HG02840 (cell line): ENCODE data around the gene DCHS2.

Source experiments
- ATAC-seq: cut with Tn5 transposase; IDR thresholded peaks from one replicate; pipeline ENCODE4 v1.9.1; 2021; ENCODE audit warnings: mild to moderate bottlenecking, moderate library complexity, moderate number of reproducible peaks; ENCODE audit not compliant: unreplicated experiment, low FRiP score

Gene DCHS2

DNA sequence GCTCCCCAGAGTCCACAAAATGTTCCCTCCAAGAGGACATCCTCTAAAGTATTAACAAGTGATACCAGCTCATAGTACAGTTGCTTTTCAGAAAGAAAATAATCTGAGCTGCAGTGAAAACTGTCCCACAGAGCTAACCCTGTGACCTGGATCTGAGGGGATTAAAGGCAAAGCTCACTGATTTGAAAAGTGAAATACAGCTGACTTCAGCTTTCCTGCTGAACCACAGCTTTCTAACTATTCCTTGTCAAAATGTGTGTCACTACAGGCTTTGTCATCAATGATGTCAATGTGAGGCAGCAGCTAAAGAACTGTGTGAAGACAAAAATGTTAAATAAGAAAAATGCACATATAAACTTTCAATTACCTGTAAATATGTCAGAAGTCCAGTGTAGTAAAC, 36.9 kb downstream of the DCHS2 start:
- ATAC-seq: no peak

DNA sequence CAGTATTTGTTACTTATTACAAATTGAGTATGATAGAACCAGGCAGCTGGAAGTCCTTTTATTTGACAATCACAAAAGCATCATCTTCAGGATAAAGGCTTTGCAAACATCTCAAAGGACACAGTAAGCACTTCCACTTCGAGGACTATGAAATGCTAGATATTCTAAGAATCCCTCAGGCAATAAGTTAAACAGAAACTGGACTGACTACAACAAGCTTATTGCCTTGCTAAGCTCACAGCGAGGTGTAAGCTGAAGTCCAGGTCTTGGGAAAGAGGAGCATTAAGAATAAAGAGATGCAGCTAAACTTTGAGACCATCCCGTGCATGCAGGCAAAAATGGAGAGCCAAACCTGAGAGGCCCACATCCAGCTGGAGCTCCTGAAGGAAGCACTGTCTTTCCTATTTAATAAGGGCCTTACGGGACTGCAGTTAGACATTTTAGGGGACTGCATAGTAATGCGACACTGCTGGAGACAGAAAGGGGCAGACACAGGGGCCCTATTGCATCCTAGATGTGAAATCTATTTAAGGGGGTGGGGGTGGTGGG, 38.7 kb downstream of the DCHS2 start:
- ATAC-seq: no peak

DNA sequence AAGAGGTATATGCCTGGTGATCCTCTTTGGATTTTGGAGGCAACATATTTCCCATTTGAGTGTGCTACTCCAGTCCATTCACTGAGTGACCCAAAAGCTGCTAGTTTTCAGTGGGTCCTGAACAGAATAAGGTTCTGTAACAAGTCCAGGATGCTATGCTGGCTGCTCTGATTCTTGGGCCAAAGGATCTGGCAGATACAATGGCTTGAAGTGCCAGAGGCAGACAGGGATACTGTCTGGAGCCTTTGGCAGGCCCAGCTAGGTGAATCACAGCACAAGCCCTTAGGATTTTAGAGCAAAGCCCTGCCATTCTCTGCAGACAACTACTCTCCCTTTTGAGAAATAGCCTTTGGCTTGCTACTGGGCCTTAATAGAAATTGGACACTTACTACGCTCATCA, 40.6 kb downstream of the DCHS2 start:
- no peak for ATAC-seq

DNA sequence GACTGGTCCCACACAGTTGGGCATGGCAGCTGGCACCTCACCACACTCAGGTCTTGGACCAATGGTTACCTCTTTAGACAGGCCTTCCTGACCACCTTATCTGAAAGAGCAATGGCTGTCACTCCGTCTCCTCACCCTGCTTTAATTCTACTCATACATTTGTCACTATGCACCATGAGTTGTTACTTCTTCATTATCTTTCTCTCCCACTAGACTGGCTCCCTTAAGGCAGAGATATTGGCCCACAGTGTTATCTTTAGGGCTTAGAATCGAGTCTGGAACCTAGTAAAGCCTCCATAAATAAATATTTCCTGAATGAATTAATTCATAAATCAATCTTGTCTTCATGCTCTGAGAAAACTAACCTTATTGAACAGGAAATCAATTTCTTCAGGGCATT, 46.6 kb downstream of the DCHS2 start:
- ATAC-seq: no peak

DNA sequence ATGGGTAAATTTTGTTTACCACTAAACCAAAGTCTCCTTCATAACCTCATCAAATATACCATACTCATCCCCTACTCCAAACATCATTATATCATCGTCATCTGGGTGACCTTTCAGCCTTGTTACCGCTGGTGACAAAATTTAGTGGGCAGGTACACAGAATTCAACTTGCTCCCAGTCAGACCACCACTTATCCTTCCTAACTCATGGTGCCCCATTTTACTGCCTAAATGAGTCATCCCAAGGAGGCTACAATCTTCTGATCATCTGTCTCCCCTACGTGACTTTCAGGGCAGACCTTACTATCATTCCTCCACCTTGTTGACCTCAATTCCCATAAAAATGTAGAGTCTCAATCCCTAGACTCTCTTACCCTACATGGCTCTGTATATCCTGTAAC, 49.6 kb downstream of the DCHS2 start:
- ATAC-seq: no peak

DNA sequence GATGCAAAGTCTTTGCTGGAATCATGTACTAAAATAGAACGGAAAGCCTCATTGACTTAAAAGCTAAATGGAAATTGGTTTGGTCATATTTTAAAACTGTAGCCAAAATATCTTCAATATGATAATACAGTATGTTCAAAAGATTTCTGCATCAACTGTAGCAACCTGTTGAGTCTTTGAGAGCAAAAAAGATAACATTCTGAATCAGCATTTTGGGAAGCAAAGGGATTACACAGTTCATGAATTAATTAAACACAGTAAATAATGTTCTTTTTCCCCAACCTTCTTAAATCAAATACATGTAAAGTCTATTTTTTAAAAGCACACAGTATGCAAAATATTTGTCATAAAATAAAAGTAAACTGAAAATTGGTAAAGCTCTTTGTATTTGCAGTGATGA, 50.5 kb downstream of the DCHS2 start:
- no peak for ATAC-seq

DNA sequence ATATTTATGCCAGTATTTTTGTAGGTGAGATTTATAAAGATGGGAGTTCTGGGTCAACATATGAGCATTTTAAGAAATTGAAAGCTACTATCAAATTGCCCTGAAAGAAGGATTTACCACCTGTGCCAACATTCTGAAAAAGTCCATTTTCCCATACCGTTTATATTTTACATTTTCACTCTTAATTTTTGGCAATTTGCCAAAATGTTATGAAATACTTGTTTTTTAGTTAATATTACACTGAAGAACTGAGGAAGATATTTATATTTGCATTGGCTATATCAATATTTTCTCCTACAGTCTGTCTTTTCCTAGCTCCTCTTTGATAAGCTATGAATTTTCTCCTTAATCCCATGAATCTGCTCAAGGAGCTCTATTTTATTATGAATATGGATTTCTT, 52.4 kb downstream of the DCHS2 start:
- no peak for ATAC-seq

DNA sequence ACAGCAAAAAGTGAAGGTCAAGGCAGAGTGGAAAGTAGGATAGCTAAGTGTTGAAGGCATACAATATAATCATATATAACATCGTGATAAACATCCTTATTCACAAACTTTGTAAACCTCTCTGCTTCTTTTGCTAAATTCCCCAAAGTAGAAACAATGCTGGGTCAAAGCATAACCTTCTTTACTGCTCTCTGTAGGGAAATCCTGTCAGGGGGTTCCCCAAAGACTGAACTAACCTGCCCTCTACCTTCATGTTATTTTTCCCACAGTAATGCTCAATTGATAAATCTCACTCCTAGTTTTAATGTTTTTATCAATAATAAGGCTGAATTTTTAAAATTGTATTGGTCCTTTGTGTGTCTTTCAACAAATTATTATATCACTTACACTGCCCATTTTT, 55.7 kb downstream of the DCHS2 start:
- ATAC-seq: no peak

DNA sequence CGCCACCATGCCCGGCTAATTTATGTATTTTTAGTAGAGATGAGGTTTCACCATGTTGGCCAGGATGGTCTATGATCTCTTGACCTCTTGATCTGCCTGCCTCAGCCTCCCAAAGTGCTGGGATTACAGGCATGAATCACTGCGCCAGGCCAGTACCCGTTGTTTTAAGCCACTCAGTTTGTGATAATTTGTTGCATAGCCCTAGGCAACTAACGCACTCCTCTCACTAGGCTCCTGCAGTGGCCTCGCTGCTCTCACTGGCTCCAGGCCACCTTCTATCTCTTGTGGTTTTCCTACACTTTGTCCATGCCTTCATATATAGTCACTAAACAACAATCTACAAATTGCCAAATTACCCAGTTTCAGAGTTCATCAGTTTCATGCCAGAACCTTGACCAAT, 58.1 kb downstream of the DCHS2 start:
- no peak for ATAC-seq

DNA sequence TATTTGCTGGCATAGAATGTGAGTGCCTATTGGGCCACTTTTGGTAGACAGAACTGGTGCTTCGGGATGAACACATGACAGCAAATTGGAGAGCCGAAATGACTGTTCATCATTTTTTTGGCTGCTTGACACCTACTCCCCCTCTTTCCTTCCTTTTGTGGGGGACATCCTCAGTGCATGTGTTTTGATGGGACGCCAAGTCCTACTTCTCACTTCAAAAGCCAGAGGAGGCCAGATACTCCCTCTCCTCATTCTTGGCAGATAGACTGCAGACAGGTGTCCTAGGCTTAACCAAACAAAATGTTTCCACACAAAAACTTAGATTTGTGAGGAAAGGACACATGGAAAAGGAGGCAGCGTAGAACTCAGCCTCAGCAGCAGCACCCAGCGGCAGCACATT, 62.4 kb downstream of the DCHS2 start:
- ATAC-seq: no peak

DNA sequence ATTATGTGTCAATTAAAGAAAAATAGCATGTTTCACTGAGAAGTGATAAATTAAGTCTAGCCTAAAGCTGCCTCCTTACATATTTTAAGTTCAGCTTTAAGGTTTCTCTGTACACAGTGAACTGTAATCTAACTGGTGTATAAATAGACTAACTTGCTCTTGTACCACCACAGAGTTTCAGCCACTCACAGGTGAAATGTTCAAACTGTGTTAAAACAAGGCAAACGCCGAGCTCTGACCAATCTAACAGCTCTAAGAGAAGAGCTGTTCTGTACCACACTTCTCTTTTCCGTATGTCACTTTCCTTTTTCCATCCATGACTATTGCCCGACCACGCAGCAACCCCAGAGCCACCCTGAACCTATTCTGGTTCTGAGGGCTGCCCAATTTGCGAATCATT, 64.5 kb downstream of the DCHS2 start:
- no peak for ATAC-seq

DNA sequence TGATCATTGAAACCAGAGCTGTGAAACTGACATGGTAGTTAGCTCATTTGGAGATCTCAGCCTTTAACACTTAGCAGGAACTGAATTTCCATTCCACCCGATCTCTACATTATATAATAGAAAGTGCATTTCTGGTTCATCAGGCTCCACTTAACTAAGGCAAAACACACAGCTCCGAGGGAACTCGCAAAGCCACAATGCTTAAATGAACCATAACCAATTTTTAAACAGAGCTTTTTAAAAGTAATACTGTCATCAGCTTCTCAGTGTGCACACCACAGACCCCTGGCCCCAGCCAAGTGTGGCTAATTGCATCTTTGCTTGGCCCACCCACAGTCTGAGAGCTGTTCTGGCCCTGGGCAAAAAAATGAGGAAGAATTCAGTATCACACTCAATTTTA, 66.1 kb downstream of the DCHS2 start:
- ATAC-seq: no peak

DNA sequence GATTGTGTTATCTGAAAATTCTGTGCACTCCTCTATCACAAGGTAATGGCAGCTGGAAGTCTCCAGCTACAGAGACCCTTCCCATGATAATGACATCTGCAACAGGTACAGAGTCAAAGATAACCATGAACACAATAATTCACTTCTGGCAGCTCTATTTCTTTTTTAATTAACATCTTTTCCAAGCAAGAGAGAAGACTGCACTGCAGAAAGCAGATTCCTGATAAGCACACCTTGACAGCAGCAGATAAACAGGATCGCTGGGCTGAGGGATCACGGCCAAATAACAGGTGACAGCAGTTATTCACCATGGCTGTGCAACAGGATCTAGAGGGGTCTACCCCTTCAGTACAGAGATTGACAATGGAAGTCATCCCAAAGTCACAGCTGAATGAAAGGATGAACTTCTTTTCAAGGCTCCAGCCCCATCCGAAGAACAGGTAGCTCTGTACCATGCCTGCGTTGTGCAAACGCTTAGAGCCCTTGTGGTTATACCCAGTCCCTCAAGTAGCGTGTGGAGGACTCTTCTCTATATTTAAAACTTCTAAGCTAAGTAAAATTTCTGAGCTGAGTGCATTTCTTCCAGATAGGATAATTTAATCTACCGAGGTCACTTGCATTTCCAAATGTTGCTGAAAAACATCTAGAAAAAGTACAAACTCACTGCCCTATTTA, 66.7 kb downstream of the DCHS2 start:
- ATAC-seq: no peak

DNA sequence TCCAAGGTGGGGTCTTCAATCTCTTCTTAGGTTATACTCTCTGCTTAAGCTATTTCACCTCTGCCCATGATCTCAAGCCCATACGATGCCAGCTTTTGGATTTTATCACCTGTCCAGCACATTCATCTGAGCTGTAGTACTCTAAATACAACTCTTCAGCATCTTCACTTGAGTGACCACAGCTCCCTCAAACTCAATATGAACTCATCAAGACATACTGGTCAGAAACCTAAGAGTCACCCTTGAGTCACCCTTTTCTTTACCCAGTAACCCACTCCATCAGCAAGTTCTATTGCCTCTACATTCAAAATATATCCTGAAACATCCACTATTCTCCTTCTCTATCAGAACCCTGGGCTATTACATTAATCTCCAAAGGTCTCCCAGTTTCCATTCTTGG, 69.4 kb downstream of the DCHS2 start:
- ATAC-seq: no peak

DNA sequence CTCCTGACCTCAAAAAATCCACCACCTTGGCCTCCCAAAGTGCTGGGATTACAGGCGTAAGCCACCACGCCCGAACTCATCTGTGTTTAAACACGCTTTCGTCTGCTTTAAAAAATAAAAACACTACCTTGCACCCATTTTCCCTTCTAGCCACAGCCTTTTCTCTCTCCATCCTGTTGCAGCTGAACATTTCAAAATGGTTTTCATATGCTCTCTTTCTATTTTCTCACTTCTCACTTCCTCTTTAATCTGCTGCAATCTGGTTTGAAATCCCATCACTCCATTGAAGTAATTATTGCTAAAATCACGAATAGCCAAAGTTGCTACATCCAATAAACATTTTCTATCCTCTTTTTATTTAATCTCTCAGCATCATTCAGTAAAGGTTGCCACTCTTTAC, 70.0 kb downstream of the DCHS2 start:
- no peak for ATAC-seq

DNA sequence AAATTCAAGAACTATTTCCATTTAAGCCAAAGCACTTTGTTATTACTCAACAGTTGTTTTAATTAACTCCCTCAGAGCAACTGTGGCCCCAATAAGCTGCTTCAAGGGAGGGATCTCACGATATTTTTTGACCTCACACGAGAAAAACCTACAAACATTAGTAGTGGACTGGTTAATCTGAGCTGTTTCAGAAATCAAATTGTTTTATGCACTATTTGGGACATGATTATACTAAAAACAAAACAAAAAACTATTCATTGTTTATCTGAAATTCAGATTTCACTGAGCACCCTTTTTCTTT, 74.3 kb downstream of the DCHS2 start:
- ATAC-seq: no peak

DNA sequence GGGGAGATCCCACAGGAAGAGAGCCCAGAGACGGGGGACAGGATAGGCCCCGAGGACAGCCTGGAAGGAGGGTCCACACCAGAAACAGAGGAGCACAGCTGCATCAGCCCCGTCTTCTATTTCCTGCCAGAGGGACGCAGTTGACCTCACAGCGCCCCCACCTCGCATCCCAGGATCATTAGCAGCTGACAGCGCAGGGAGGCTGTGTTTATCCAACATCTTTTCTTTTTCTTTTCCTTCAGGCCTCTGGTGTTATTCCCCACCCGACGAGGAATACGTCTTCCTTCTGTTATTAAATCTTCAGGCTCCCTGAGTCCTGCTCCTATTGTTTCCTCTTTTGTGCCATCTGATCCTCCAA, 75.4 kb downstream of the DCHS2 start:
- ATAC-seq: peak; percentile 42

DNA sequence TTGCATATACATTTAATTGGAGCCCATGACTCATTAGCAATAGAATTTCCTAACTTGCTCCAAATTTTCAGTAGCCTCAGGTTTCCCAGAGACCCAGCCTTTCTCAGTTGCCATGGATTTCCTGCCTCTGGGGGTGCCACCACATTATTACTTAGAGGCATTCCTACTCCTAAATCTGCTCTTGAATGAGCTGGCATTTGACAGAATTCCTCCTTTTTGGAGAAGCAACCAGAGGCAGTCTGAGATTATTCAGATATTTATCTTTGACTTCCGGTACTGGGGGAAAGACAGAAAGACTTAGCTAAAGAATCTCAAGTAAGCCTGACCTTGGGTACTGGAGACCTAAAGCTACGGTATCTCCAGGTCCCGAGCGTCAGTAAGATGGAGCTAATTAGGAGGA, 76.3 kb downstream of the DCHS2 start:
- no peak for ATAC-seq

DNA sequence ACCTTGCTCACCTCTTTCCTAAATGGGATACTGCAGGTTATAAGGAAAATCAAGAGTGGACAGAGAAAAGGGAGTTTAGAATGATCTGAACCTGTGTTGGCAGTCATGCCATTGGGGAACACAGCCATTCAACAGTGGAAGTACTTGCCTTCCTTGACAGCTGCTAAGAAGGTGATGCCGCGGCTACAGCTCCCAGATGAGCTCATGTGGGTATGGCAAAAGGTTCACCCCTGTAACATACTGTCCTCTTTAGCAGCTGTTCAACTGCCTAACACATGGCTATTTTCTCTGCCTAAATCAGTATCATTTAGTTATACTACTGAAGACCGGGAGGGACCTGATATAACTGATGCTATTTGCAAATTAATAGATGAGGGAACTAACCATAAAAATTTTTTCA, 76.8 kb downstream of the DCHS2 start:
- ATAC-seq: no peak

DNA sequence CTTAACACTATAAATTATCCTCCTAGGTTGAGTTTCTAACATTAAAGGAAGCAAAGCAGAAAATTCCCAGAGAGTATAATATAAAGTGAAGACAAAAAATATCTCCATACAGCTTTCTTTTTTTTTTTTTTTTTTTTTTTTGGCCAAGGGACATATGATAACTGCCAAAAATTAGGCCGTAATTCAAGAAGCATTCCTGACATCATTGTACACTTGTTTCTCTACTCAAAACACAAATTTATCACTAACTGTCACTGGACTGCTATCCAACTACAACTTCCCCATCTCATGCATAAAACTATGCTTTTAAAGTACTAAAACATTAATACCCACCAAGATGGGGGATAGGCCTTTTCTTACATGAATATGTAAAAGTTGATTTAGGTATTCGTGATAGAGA, 77.2 kb downstream of the DCHS2 start:
- no peak for ATAC-seq

DNA sequence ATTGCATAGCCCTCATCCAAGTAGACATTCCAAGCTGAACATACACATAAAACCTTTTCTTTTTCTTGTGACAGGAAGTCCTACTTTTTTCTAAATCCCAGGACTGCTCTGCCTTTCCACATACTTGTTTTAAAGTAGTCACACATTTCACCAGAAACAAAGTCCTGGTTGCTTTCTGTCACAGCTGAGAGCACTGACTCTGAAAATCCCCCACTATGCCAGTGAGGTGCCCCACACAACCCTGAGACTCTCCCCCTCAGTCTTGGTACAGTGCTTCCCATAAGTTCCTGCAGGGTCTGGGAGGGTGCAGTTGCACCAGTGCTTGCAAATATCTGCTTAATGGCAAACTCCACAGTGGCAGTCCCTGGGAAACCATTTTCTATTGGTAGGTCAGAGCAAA, 84.2 kb downstream of the DCHS2 start:
- no peak for ATAC-seq

DNA sequence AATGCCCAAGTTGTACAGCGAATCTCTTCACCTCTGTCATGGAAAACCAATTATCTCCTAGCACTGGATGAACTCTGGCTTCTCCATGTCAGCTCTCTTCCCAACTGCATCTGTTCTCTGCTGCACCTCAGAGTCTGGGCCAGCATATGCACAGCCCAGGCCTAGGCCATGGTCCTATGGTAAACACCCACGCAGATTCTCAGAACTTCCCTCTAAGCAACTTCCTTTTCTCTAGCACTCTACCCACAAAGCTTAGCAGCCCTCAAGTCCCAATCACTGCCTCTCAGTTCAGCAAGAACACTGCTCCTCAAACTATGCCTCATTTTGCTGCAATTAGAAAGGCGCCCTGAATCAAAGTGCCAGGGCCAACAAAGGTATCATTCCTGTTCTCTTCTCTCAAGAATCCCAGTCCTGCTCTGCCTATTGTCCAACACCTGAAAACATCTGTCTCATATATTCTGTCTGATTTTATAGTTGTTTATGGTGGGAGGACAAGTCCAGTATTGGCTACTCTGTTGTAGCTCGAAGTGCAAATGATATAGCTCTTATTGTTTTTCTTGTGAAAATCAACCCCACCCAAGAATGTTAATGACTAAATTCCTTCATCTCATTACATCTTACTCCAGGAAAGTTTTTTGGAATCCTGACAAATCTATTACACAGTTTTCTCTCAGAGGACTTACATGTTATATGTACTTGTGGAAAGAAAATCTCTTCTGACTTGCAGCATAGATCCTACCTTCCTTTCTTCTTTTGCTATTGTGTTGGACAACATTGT, 85.4 kb downstream of the DCHS2 start:
- ATAC-seq: peak; percentile 85
